M059J (cell line): Measurements from ENCODE around the gene TRIM42. TPM values are rescaled to one million over a fixed set of nuclear protein-coding genes. Genes with fewer than 3 reads are reported as not detected.

Experiments
- DNase-seq: peaks from one replicate; pipeline ENCODE4 v3.0.0-alpha.2; 2012; ENCODE audit warnings: low read depth
- total RNA-seq: library from RNA; depleted of rRNA; stranded (reverse); fragments of >200 nt; shearing (Covaris generic); gene quantifications from 2 replicates; pipeline ENCODE4 v1.2.3, GENCODE V29; 2014

TRIM42 gene
- total RNA-seq, 1 experiment from 2014 or later, result not detected

- DNase-seq, result no peak
Observed at GRCh38 chr3:140710711-140711389, 33.0 kb downstream of the TRIM42 start.

GRCh38 chr3:140711390-140712035 lies 33.6 kb downstream of the TRIM42 start:
- DNase-seq, result no peak

GRCh38 chr3:140712301-140712700 lies 34.4 kb downstream of the TRIM42 start:
- DNase-seq, result no peak

GRCh38 chr3:140715035-140715434 lies 37.2 kb downstream of the TRIM42 start:
- no peak for DNase-seq

- no peak for DNase-seq
Observed at GRCh38 chr3:140717921-140718320, 40.1 kb downstream of the TRIM42 start.

GRCh38 chr3:140719841-140720614 lies 42.2 kb downstream of the TRIM42 start:
- no peak for DNase-seq

GRCh38 chr3:140723576-140723975 lies 45.7 kb downstream of the TRIM42 start:
- DNase-seq, result no peak

GRCh38 chr3:140724856-140725812 lies 47.3 kb downstream of the TRIM42 start:
- no peak for DNase-seq

GRCh38 chr3:140726066-140726465 lies 48.2 kb downstream of the TRIM42 start:
- DNase-seq, result no peak

- peak; percentile 11 for DNase-seq
Observed at GRCh38 chr3:140727886-140728285, 50.0 kb downstream of the TRIM42 start.

- no peak for DNase-seq
Observed at GRCh38 chr3:140731440-140732119, 53.7 kb downstream of the TRIM42 start.

- no peak for DNase-seq
Observed at GRCh38 chr3:140733623-140734022, 55.8 kb downstream of the TRIM42 start.

- DNase-seq, result peak; percentile 44
Observed at GRCh38 chr3:140736863-140737460, 59.1 kb downstream of the TRIM42 start.

- DNase-seq, result no peak
Observed at GRCh38 chr3:140742116-140742515, 64.3 kb downstream of the TRIM42 start.

- no peak for DNase-seq
Observed at GRCh38 chr3:140748171-140748570, 70.3 kb downstream of the TRIM42 start.

GRCh38 chr3:140748903-140749302 lies 71.0 kb downstream of the TRIM42 start:
- no peak for DNase-seq
